OCI-LY1 (cell line): Measurements from ENCODE around the gene COX10.
A peak's percentile ranks its signal among the peaks of the same experiment; 100 is the strongest.

Experiments used
- H2AFZ ChIP-seq: fragments of 200-600 bp; sonication (generic), shearing (Covaris generic); 2 replicates; pipeline ENCODE4 v1.6.0; 2014; ENCODE audit warnings: antibody characterized with exemption, mild to moderate bottlenecking, low read length
- H3F3A ChIP-seq: fragments of 200-600 bp; sonication (generic), shearing (Covaris generic); 2 replicates; pipeline ENCODE4 v1.6.0; 2014; ENCODE audit warnings: mild to moderate bottlenecking, antibody characterized with exemption, low read length, moderate library complexity; ENCODE audit not compliant: insufficient read depth
- H3K27ac ChIP-seq: fragments of 200-600 bp; sonication (generic); 2 replicates; pipeline ENCODE4 v1.5.1; 2014; ENCODE audit warnings: low read length, mixed run types, mild to moderate bottlenecking, low read depth; ENCODE audit not compliant: poor library complexity, severe bottlenecking
- H3K27me3 ChIP-seq: fragments of 200-600 bp; sonication (generic); 2 replicates; pipeline ENCODE4 v1.6.0; 2014; ENCODE audit warnings: antibody characterized with exemption, mild to moderate bottlenecking, low read length, moderate library complexity; ENCODE audit not compliant: insufficient read depth
- H3K36me3 ChIP-seq: fragments of 200-600 bp; sonication (generic); 2 replicates; pipeline ENCODE4 v1.6.1; 2014; ENCODE audit warnings: mild to moderate bottlenecking, antibody characterized with exemption, low read length, moderate library complexity, mixed read lengths; ENCODE audit not compliant: insufficient read depth
- H3K4me1 ChIP-seq: fragments of 200-600 bp; sonication (generic); 2 replicates; pipeline ENCODE4 v1.5.1; 2014; ENCODE audit warnings: mild to moderate bottlenecking, low read length, moderate library complexity; ENCODE audit not compliant: insufficient read depth, severe bottlenecking
- H3K4me2 ChIP-seq: fragments of 200-600 bp; sonication (generic), shearing (Covaris generic); 2 replicates; pipeline ENCODE4 v1.6.1; 2014; ENCODE audit warnings: low read length
- H3K4me3 ChIP-seq: fragments of 200-600 bp; sonication (generic); 2 replicates; pipeline ENCODE4 v1.5.1; 2014; ENCODE audit warnings: low read length, low read depth, mild to moderate bottlenecking, mixed read lengths; ENCODE audit not compliant: poor library complexity, severe bottlenecking
- H3K79me2 ChIP-seq: fragments of 200-600 bp; shearing (Covaris generic); 2 replicates; pipeline ENCODE4 v1.6.1; 2016; ENCODE audit warnings: mixed run types, low read length, mixed read lengths; ENCODE audit not compliant: insufficient read depth
- H3K9ac ChIP-seq: fragments of 200-600 bp; sonication (generic), shearing (Covaris generic); 2 replicates; pipeline ENCODE4 v1.6.1; 2014; ENCODE audit warnings: mild to moderate bottlenecking, low read length, mixed read lengths
- H3K9me2 ChIP-seq: fragments of 200-600 bp; sonication (generic), shearing (Covaris generic); 2 replicates; pipeline ENCODE4 v1.6.1; 2014; ENCODE audit warnings: low read depth, mild to moderate bottlenecking, low read length, mixed read lengths
- H3K9me3 ChIP-seq: fragments of 200-600 bp; shearing (Covaris generic); 2 replicates; pipeline ENCODE4 v1.6.1; 2014; ENCODE audit warnings: low read length, mixed read lengths
- H4K20me1 ChIP-seq: fragments of 200-600 bp; sonication (generic), shearing (Covaris generic); 2 replicates; pipeline ENCODE4 v1.6.0; 2016; ENCODE audit warnings: mild to moderate bottlenecking, low read length; ENCODE audit not compliant: insufficient read depth
- CTCF ChIP-seq: fragments of 200-600 bp; sonication (generic), shearing (Covaris generic); IDR thresholded peaks from 2 replicates; pipeline ENCODE4 v1.5.1; 2017; ENCODE audit warnings: mild to moderate bottlenecking, antibody characterized with exemption, low read length, moderate library complexity, mixed read lengths
- EZH2 ChIP-seq: fragments of 200-600 bp; sonication (generic), shearing (Covaris generic); IDR thresholded peaks from 2 replicates; pipeline ENCODE4 v1.8.0; 2017; ENCODE audit warnings: borderline replicate concordance, mixed run types, mild to moderate bottlenecking, antibody characterized with exemption, low read length, moderate library complexity, mixed read lengths

Gene COX10

GRCh38 chr17:14201988-14202380, 132.7 kb downstream of the COX10 start:
- Histone ChIP-seq H3K4me3 (no peak overlapping the region), H3K9me2 (no peaks in the 10 kb centered on the region), H3K27ac (no peak overlapping the region), H4K20me1 (no peaks in the 10 kb centered on the region), H3K79me2 (no peaks in the 10 kb centered on the region), H3K9ac (no peak overlapping the region), H3K4me2 (no peak overlapping the region), H3K4me1 (no peaks in the 10 kb centered on the region), H3K36me3 (peaks cover 10% of the 10 kb centered on the region), H2AFZ (no peak overlapping the region), H3K27me3 (no peaks in the 10 kb centered on the region), H3K9me3 (no peaks in the 10 kb centered on the region), H3F3A (no peaks in the 10 kb centered on the region)
- TF ChIP-seq CTCF (no peak), EZH2 (no peak)

GRCh38 chr17:14202388-14203166, 133.3 kb downstream of the COX10 start:
- H3K27ac ChIP-seq, result no peak overlapping the region

GRCh38 chr17:14203388-14203787, 134.1 kb downstream of the COX10 start:
- H3K4me3 ChIP-seq, result no peak overlapping the region
- H2AFZ ChIP-seq, result no peak overlapping the region
- H3K9me3 ChIP-seq, result no peaks in the 10 kb centered on the region
- H3K36me3 ChIP-seq, result peaks cover 11% of the 10 kb centered on the region
- H3K4me2 ChIP-seq, result no peak overlapping the region
- H3K27ac ChIP-seq, result no peak overlapping the region
- H4K20me1 ChIP-seq, result no peaks in the 10 kb centered on the region
- no peaks in the 10 kb centered on the region for H3K9me2 ChIP-seq
- H3K4me1 ChIP-seq, result no peaks in the 10 kb centered on the region
- no peaks in the 10 kb centered on the region for H3K27me3 ChIP-seq
- H3F3A ChIP-seq, result no peaks in the 10 kb centered on the region
- no peak overlapping the region for H3K9ac ChIP-seq
- TF ChIP-seq EZH2, result no peak
- TF ChIP-seq CTCF, result peak; percentile 28
- H3K79me2 ChIP-seq, result no peaks in the 10 kb centered on the region

More at GRCh38 chr17:14202388-14203166, 133.3 kb downstream of the COX10 start:
- Histone ChIP-seq H3K4me2 (no peak overlapping the region), H3K36me3 (peaks cover 14% of the 10 kb centered on the region), H4K20me1 (no peaks in the 10 kb centered on the region), H3K79me2 (no peaks in the 10 kb centered on the region), H3K4me1 (no peaks in the 10 kb centered on the region), H3K9ac (no peak overlapping the region), H3K4me3 (no peak overlapping the region), H3K27me3 (no peaks in the 10 kb centered on the region), H2AFZ (no peak overlapping the region), H3K9me3 (no peaks in the 10 kb centered on the region), H3F3A (no peaks in the 10 kb centered on the region), H3K9me2 (no peaks in the 10 kb centered on the region)
- TF ChIP-seq EZH2 (no peak), CTCF (no peak)
